H1 (cell line): ENCODE measurements around the gene SYCE3. TPM values are rescaled to one million over a fixed set of nuclear protein-coding genes. Genes with fewer than 3 reads are reported as not detected.

ENCODE experiments used
- polyA plus RNA-seq, 7 experiments: library from polyadenylated mRNA; depleted of rRNA in 3 of 7; stranded (reverse) in 5 of 7; unstranded in 2 of 7; fragments of >200 nt in 5 of 7; fragments of 200-250 nt in 2 of 7; gene quantifications; 1 replicate in 5 of 7; 2 replicates in 1 of 7; 4 replicates in 1 of 7; pipeline versions ENCODE4 v1.2.1 to v1.2.3, GENCODE V29; 2011 to 2013; ENCODE audit warnings: missing spikeins in 2 of 7, mixed read lengths in 2 of 7
- total RNA-seq: library from RNA; stranded (reverse); fragmentation: NEBNext Ultra II Directional; extraction: Animal tissue kit (Norgen Biotek cat#: 25700); gene quantifications from 2 replicates; pipeline ENCODE4 v1.2.1, GENCODE V29; 2021
- TF ChIP-seq, protein P1 (sequence below): IDR thresholded peaks from 2 replicates; pipeline ENCODE4 v1.6.1; 2012; ENCODE audit warnings: low read length, inconsistent platforms

The SYCE3 gene
- total and polyA plus RNA-seq, 2 of the 8 experiments (the other 6 are each of a cell fraction or from before 2014, with no cell fraction given): 1.9 TPM; not detected in 1

DNA sequence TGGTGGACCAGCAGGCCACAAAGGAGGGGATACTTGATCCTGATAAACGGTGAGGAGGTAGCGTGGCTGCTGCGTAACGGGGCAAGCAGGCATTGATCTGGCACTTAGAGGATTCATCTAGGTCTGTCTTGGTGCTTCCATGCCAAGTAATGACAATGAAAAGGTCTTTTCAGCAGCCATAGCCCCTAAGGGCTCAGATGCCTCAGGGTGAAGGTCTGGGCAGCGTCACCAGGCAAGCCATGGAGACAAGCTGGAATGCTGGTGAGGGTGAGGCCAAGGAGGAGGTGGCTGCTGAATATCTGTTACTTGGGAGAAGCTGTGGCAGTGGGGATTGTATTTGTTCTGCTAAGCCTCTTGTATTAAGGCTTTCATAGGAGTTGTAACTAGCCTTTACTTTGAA lies 24.7 kb upstream of the SYCE3 start (continued):
- TF ChIP-seq, protein P1, sequence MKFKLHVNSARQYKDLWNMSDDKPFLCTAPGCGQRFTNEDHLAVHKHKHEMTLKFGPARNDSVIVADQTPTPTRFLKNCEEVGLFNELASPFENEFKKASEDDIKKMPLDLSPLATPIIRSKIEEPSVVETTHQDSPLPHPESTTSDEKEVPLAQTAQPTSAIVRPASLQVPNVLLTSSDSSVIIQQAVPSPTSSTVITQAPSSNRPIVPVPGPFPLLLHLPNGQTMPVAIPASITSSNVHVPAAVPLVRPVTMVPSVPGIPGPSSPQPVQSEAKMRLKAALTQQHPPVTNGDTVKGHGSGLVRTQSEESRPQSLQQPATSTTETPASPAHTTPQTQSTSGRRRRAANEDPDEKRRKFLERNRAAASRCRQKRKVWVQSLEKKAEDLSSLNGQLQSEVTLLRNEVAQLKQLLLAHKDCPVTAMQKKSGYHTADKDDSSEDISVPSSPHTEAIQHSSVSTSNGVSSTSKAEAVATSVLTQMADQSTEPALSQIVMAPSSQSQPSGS: no peak
